ENCODE results near the gene RAD51B.

- TF ChIP-seq, protein P1, sequence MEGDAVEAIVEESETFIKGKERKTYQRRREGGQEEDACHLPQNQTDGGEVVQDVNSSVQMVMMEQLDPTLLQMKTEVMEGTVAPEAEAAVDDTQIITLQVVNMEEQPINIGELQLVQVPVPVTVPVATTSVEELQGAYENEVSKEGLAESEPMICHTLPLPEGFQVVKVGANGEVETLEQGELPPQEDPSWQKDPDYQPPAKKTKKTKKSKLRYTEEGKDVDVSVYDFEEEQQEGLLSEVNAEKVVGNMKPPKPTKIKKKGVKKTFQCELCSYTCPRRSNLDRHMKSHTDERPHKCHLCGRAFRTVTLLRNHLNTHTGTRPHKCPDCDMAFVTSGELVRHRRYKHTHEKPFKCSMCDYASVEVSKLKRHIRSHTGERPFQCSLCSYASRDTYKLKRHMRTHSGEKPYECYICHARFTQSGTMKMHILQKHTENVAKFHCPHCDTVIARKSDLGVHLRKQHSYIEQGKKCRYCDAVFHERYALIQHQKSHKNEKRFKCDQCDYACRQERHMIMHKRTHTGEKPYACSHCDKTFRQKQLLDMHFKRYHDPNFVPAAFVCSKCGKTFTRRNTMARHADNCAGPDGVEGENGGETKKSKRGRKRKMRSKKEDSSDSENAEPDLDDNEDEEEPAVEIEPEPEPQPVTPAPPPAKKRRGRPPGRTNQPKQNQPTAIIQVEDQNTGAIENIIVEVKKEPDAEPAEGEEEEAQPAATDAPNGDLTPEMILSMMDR (IDR thresholded peaks at IDR 0.05; ENCODE audit: insufficient read depth, low read length): no peak
- no peak for TF ChIP-seq GABPA (IDR thresholded peaks at IDR 0.05; ENCODE audit: low read depth)
- no peak for TF ChIP-seq SPI1 (IDR thresholded peaks at IDR 0.05; ENCODE audit: borderline replicate concordance, low read depth)
These were observed 419.4 kb downstream of the RAD51B start for GRCh38 chr14:68238976-68239375.

Data from HL-60 (cell line).